ENCODE results near the gene AHCYL1. TPM values are rescaled to one million over a fixed set of nuclear protein-coding genes. Genes with fewer than 3 reads are reported as not detected.

Gene AHCYL1
- 100 to 1,000 TPM in 1 of 4 donors, 10 to 100 TPM in 3; 82.6 to 102 (median 92.4) TPM for total RNA-seq

GRCh38 chr1:109984456-109985246, at the start of gene AHCYL1:
TSS of gene AHCYL1 (plus strand) at chr1:109984765. CDS start at chr1:109985053, 288 bp downstream.
- Histone ChIP-seq H3K9me3 (no peaks in the 10 kb centered on the region), H3K4me1 (peaks cover 8 to 69% (median 22%) of the 10 kb centered on the region in 3 donors), H3K27me3 (no peaks in the 10 kb centered on the region), H3K36me3 (no peaks in the 10 kb centered on the region), H3K4me3 (peak within 1 kb of the TSS; percentile 76 to 89), H3K27ac (peak within 1 kb of the TSS; percentile 74 to 99 (median 96))
- peak; percentile 97 for ATAC-seq
- TF ChIP-seq POLR2AphosphoS5 (IDR thresholded peaks at IDR 0.05) (peak; percentile 100), POLR2A (IDR thresholded peaks at IDR 0.05) (peak; percentile 96 to 98), CTCF (IDR thresholded peaks at IDR 0.05) (peak; percentile 81 to 100 (median 98)), EP300 (IDR thresholded peaks at IDR 0.05) (peak; percentile 45)
- 7% methylated on average over 18 of the region's 79 CpGs; no CpG with 5 or more reads in 1 of the 2 donors for WGBS, 2 donors (ENCODE audit: low coverage in 1 of 2)

GRCh38 chr1:109935451-109935900, 49.1 kb upstream of the AHCYL1 start:
- no peak overlapping the region for H3K27ac ChIP-seq
- no peak overlapping the region for H3K4me3 ChIP-seq
- TF ChIP-seq CTCF (IDR thresholded peaks at IDR 0.05): no peak
- no peak for TF ChIP-seq POLR2A (IDR thresholded peaks at IDR 0.05)
- no peak for TF ChIP-seq POLR2AphosphoS5 (IDR thresholded peaks at IDR 0.05)
- no peak for TF ChIP-seq EP300 (IDR thresholded peaks at IDR 0.05)
- H3K9me3 ChIP-seq: peaks cover 0 to 20% (median 0%) of the 10 kb centered on the region in 3 donors
- WGBS, 2 donors (ENCODE audit: low coverage in 1 of 2): 83% methylated on average over 2 of the region's 4 CpGs; no CpG with 5 or more reads in 1 of the 2 donors
- no peaks in the 10 kb centered on the region for H3K27me3 ChIP-seq
- no peak for ATAC-seq
- no peaks in the 10 kb centered on the region for H3K36me3 ChIP-seq
- peaks cover 0 to 34% (median 19%) of the 10 kb centered on the region in 3 donors for H3K4me1 ChIP-seq

DNA sequence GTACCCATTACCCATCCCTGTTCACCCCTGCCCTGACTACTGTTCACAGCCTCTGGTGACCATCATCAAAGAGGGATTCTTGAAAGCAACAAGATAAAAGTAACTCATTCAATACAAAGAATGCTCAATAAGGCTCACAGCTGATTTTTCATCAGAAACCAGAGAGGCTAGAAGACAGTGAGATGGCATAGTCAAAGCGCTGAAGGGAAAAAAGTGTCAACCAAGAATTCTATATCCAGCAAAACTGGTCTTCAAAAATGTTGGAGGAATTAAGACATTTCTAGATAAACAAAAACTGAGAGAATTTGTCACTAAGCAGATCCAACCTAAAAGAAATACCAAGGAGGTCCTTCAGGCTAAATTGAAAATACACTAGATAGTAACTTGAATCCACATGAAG, 46.8 kb upstream of the AHCYL1 start:
- H3K27me3 ChIP-seq: no peaks in the 10 kb centered on the region
- H3K4me3 ChIP-seq: no peak overlapping the region
- H3K9me3 ChIP-seq: peaks cover 0 to 20% (median 0%) of the 10 kb centered on the region in 3 donors
- TF ChIP-seq POLR2A (IDR thresholded peaks at IDR 0.05) (no peak), CTCF (IDR thresholded peaks at IDR 0.05) (no peak), POLR2AphosphoS5 (IDR thresholded peaks at IDR 0.05) (no peak), EP300 (IDR thresholded peaks at IDR 0.05) (no peak)
- H3K27ac ChIP-seq: no peak overlapping the region
- WGBS, 2 donors (ENCODE audit: low coverage in 1 of 2): 100% methylated on average over 1 of the region's 1 CpG
- H3K36me3 ChIP-seq: no peaks in the 10 kb centered on the region
- peaks cover 0 to 20% (median 9%) of the 10 kb centered on the region in 3 donors for H3K4me1 ChIP-seq
- no peak for ATAC-seq

DNA sequence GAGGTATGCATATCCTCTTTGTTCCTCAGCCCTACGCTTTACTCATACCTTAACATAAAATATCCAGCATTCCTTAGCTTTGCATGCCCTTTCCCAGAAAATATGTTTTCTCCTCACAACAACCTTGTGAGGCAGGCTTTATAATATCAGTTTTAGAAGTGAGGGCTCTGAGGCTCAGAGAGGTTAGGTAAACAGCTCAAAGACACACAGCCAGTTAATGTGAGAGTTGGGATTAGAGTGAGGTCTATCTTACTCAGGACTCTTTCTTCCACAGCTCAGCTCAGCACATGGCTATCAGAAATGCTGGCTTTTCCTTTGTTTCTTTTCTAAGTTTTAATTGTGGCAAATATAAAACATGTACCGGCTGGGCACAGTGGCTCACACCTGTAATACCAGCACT, 46.0 kb upstream of the AHCYL1 start:
- no peak for TF ChIP-seq POLR2A (IDR thresholded peaks at IDR 0.05)
- TF ChIP-seq EP300 (IDR thresholded peaks at IDR 0.05): no peak
- no peak for TF ChIP-seq CTCF (IDR thresholded peaks at IDR 0.05)
- TF ChIP-seq POLR2AphosphoS5 (IDR thresholded peaks at IDR 0.05): no peak
- Histone ChIP-seq H3K27me3 (no peaks in the 10 kb centered on the region), H3K36me3 (no peaks in the 10 kb centered on the region), H3K9me3 (peaks cover 0 to 20% (median 0%) of the 10 kb centered on the region in 3 donors), H3K27ac (no peak overlapping the region), H3K4me3 (no peak overlapping the region), H3K4me1 (peaks cover 0 to 19% (median 8%) of the 10 kb centered on the region in 3 donors)
- no peak for ATAC-seq
- 94 to 100% methylated on average over 2 of the region's 2 CpGs for WGBS, 2 donors (ENCODE audit: low coverage in 1 of 2)
